ENCODE data around the gene ZNF217.
"Not testable (repeated sequence)": the region's sequence is repeated elsewhere in the genome, so short reads cannot be mapped to it uniquely, and the experiment has no call there.

Gene ZNF217

GRCh38 chr20:53597030-53597482 lies 3.4 kb upstream of the ZNF217 start:
- no peak for DNase-seq

DNA sequence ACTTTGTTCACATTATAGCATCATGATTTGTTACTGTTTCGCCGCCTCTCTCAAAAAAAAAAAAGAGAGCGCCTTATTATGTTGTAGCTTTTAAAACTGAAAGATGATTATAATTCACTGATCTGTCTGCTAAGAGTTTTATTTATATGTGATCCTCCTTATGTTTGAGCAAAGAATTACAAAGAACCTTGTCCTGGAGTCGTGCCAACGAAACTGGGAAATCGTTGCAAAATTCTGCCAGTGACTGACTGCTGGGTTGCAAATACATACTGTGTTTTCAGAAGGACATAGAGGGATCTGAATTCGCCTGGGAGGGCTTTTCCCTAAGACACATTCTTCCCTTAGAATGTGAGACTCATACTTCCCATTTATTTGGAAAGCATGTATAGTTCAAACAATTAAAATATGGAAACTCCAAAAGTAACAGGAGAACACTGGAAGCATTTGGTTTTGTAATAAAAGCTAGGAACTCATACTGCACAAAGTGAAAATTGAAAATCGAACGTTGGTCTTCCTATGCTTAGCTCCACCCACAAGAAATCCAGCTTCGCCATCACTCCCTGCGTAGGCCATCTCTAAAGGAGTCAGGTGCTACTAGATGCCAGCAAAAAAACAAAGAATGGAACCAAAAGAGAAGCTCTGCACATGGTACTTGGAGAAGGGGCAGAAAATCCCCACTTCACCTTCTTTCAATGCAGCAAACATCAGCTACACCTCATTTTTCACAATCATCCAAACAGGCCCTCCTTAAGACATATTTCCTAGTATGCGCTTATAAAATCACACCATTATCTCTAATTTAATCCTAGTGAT lies 2.8 kb upstream of the ZNF217 start:
- peak; percentile 54 for DNase-seq

DNA sequence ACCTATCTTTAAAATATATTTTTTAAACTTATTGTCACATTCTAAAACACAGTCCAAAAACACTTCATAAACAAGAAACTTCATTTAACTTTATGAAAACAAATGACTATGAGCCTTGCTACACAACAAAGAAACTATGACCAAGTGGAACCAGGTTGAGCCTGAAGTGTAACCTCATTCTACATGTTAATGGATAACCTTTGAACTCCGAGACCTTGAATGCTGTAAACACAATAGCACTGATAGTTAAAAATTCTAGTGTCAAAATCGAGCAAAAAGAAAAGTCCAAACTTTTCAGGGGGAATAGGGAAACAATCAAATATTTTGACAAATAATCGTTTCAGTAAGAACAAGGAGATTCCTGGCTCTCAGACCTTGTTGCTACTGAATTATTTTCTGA lies 2.1 kb upstream of the ZNF217 start:
- DNase-seq, result not testable (repeated sequence)

- no peak for DNase-seq
Observed at GRCh38 chr20:53595018-53595378, 1.4 kb upstream of the ZNF217 start.

- DNase-seq, result peak; percentile 90
Observed at GRCh38 chr20:53594068-53595017, 704 bp upstream of the ZNF217 start.

DNA sequence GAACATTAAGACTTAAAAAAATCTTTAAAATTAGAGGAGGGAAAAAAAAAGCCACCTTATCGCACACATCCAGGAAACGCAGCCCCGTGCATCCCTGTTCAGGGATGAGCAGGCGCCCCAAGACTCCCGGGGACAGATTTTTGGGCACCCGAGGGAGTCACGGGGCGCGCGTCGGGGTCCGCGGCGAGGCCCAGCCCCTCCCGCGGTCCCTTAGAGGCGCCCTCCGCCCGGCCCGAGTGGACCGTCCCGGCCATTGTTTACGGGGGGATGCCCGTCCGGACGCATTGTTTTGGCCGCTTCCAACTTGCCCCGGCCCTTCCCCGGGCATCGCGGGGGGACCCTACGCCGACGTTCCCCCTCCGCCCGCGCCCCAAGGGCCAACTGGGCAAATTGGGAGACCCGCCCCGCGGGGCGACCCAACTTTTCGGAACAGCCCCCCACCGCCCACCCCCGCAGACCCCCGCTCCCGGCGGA lies 610 bp downstream of the ZNF217 start:
- no peak for DNase-seq

DNA sequence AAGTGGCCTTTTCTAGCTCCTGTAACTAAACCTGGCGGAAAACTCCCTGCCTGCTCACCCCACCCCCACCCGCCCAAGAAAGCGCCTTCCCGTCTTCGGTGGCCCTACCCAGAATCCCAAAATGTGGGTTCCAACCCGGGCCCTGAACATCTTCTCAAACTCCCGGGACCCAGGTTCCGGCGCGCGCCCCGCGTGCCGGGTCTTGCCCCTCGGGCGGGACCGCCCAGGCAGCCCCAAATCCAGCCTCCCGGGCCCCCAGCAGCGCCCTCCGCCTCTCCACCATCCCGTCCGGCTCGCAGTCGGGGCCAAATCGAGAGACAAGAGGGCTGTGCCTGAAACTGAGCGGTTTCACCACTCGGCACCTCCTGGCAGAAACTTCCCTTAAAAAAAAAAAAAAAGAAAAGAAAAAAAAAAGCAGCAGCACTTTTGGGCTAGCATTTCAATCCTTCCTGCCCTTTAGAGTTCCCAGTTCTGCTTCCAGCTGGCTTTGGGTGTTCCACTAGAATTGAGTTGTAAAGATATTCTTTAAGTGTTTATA lies 1.1 kb downstream of the ZNF217 start:
- peak; percentile 62 for DNase-seq

GRCh38 chr20:53591941-53592441 lies 1.6 kb downstream of the ZNF217 start:
- DNase-seq, result not testable (repeated sequence)

GRCh38 chr20:53591206-53591741 lies 2.4 kb downstream of the ZNF217 start:
- not testable (repeated sequence) for DNase-seq

- not testable (repeated sequence) for DNase-seq
Observed at GRCh38 chr20:53590608-53591007, 3.0 kb downstream of the ZNF217 start.

- DNase-seq, result not testable (repeated sequence)
Observed at GRCh38 chr20:53590122-53590521, 3.5 kb downstream of the ZNF217 start.

GRCh38 chr20:53589321-53590065 lies 4.1 kb downstream of the ZNF217 start:
- not testable (repeated sequence) for DNase-seq

GRCh38 chr20:53587157-53587703 lies 6.4 kb downstream of the ZNF217 start:
- not testable (repeated sequence) for DNase-seq

DNA sequence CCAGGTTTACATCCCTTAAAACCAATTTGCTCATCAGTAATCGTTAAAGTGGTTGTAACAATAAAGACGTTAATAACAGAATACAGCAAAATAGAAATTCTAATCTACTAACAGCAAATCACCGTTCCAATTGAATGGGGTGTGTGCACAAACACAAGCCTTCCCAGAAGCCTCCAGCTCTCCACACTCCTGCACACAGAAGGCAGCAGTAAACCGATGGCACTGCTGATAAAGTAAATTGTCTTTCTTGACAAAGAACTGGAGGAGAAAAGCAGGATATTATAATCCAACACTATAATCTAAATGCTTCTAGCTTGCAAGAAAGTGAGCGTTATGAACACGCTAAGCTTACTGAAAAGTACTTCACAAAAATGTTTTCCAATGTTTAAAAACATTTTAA lies 7.0 kb downstream of the ZNF217 start:
- no peak for DNase-seq

DNA sequence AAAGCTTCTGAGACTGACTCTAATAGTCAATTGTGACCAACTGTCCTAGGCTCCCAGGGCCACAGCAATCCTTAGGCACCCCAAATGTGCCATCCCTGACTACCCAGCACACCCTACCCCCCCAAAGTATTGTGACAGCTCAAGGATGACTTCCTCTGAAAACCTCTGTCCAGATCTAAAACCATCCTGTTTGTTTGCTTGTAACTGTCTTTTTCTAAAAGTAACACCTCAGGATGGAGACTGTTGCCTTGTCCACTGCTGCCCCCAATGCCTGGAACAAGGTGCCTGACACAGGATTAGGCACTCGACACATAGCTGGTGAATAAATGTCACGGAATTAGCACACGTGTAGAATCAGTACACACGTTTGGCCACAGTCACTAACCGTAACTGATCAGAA lies 7.7 kb downstream of the ZNF217 start:
- DNase-seq, result not testable (repeated sequence)

GRCh38 chr20:53585004-53585569 lies 8.6 kb downstream of the ZNF217 start:
- DNase-seq, result not testable (repeated sequence)

- not testable (repeated sequence) for DNase-seq
Observed at GRCh38 chr20:53584550-53584913, 9.1 kb downstream of the ZNF217 start.

- not testable (repeated sequence) for DNase-seq
Observed at GRCh38 chr20:53583660-53584549, 9.7 kb downstream of the ZNF217 start.

DNA sequence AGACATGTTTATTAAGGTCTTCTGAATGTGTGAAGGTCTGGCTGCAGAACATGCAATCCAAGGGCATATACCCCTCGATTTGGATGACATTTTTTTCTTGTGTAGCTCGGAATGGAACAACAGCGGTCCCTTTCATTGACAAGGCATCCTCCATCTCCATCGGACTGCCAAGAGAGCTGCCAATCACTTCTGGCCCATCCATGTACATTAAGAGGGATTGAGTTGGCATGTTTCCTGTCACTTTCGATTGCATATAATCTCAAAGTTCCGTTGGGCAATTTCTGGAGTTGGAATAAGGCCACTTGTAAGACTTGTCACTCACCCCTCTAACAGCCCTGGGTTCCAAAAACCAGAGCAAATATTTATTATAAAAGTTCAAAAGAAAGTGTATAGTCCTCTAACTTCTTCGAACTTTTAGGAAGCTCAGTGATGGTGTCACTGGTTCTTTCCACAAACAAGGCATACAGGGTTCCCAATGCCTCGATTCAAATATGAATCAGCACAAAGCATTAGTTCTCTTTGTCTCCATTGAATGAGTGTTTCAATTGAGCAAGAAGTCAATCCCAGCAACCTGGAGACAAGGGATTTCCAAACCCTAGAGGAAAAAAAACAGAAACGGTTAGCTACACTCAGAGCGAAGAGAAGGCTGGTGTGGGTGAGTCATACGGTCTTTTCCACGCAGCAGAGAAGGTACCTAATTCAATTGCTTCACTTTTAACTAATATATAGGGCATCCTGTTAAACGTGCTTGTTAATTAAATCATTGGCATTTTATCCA lies 10.9 kb downstream of the ZNF217 start:
- DNase-seq, result peak; percentile 91

- DNase-seq, result no peak
Observed at GRCh38 chr20:53582251-53582570, 11.4 kb downstream of the ZNF217 start.

Measured in fibroblast of upper back skin (primary cell).